GM18502 (cell line): ENCODE data around the gene DENND10.
"Not testable (repeated sequence)": the region's sequence is repeated elsewhere in the genome, so short reads cannot be mapped to it uniquely, and the experiment has no call there.

ENCODE experiments used
- ATAC-seq: cut with Tn5 transposase; IDR thresholded peaks from one replicate; pipeline ENCODE4 v1.9.1; 2021; ENCODE audit warnings: mild to moderate bottlenecking; ENCODE audit not compliant: unreplicated experiment, poor library complexity

DENND10 gene

DNA sequence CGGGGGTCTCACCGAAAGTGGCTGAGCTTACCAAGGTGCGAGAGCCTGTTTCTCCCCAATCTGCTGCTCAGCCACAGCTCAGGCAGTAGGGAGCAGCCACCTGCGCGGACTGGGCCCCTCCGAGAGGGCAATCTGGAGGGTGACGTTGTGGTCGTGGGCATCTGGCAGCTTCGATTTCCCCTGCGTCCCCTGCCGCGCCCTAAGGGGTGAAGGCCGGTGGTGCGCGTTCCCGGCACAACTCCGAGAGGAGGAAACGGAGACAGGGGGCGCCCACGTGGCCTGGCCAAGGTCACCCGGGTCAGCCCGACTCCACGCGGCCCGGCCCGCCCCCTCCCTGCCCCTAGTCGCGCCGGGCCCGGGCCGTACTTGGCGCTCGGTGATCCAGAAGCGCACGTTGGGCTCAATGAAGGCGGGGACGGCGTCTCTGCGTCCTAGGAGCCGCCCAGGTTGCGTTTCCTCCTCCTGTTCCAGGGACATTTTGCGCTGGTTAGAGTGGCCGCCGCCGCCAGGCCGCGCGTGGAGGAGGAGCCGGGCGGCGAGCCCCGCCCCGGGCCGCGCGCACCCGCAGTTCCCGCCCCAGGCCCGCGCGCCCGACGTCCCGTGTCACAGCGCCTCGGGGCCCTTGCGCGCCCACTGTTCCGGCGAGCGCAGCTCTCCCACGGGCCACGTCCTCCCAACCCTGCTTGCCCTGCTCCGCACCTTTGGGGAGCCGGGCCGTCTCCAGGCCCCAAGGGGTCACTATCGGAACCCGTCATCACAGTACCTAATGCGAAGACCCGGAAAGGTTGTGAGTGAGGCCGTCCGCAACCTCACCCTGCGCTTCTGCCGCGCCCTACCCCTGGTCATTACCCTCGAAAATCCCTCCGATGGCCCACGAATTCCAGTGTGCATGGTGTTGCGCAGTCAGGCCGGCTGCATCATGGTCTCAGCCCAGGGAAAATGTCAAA, 61.5 kb downstream of the DENND10 start, which contains the start of gene SFXN4:
Gene SFXN4, minus strand, starts transcription at position 544 of the 947 bp plus-strand sequence. Its CDS starts 67 bp downstream, at position 477.
- ATAC-seq, result peak; percentile 94

DNA sequence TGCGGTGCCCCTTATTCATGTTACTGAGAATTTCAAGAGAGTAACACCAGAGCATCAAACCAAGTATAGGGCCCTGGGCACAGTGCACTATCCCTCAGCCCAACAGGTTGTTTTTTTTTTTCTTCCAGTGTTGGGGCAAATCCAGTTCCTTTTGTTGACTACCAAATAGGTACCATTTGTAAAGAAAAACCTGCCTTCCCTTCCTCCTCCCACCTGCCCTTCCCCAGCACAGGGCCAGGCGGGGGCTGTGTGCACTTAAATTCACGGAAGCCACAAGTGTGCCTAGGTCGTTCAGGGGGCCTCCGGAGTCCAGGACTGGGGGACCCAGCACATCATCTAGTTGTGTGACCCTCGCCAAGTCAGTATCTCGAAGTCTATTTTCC, 62.2 kb downstream of the DENND10 start:
- no peak for ATAC-seq

DNA sequence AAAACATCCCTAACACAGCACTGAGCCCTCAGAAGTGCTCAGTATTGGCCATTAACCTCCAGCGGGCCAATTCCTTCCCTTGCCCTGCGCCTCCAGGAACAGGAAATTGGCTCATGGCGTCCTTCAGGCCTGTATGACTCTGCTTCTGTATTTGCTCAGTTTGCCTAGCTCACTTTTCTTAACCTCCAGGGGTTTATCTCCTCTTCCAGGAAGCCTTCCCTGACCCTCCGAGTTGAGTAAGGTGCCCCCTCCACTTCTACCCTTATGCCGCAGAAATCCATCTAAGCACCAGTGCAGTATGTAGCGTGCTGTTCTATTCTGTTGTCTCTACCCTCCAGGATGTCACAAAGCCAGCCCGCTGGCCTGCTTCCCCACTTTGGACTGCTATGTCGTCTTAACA, 62.7 kb downstream of the DENND10 start:
- ATAC-seq, result no peak

DNA sequence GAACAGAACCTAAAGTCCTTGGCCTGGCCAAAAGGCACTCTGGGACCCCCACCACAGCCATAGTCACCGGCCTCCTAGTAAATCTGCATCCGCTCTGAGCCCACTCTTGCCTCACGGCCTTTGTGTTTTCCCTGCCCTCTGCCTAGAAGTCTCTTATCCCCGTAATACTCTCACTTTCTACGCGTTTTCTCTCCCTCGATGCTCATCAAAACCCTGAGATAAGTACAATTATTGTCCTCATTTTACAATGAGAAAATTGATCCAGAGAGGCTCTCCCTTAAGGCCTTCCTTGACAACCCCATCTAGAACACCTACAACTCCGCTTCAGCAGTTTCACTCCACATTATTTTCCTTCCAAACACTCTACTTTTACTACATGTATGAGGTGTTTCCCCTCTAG, 63.1 kb downstream of the DENND10 start:
- no peak for ATAC-seq

DNA sequence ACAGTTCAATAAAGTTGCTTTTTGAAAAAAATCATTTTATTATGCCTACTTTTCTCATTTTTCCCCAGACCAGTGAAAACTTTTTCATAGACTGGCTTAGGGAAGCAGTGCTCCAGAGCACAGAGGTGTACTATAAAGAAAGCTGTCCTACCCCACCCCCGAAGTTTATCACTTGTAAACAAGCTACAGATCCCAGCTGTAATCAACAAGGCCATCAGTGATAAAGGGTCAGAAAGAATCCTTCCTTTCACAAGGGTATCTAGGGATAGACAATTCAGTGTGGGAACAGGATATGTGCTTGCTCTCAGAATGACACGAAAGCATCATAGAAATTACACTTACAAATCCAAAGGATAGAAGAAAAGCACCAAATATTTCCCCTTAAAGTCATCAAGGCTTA, 70.2 kb downstream of the DENND10 start:
- no peak for ATAC-seq

DNA sequence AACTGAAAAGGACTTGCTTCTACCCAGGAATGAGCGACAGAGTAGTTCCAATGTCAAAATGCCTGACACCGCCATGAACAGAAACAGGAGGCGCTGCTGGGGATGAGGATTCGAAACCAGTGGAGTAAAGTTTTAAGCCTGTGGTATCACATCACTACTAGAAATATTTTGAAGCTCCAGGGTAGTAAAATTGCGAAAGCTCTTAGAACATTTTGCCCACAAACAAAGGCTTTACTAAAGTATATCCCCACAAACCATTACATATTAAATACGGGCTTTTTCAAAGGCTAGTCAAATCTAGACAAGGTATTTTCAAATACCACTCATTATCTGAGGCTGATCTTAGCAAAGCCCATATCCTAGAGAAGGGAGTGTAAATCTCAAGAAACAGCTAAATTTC, 72.3 kb downstream of the DENND10 start:
- no peak for ATAC-seq

DNA sequence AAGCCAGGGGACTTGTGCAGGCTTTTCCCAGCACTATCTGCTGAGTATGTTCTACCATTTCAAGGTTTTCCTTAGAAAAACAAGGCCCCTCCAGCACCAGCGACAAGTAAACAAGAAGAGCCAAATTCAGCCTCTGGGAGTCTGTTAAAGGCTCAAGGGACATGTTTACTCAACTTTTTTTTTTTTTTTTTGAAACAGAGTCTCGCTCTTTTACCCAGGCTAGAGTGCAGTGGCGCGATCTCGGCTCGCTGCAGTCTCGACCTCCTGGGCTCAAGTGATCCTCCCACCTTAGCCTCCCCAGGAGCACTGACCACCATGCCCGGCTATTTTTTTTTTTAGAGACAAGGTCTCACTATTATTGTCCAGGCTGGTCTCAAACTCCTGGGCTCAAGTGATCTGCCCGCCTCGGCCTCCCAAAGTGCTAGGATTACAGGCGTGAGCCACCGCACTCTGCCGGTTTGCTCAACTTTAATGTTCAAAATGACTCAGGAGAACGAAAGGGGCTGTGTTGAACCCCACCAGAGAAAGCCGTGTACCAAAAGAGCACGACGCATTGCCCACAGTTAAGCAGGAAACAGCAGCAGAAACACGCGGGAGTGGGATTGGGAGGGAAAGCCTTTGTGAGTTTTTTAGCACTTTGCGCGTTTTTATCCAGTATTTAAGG, 73.9 kb downstream of the DENND10 start:
- ATAC-seq, result peak; percentile 23

DNA sequence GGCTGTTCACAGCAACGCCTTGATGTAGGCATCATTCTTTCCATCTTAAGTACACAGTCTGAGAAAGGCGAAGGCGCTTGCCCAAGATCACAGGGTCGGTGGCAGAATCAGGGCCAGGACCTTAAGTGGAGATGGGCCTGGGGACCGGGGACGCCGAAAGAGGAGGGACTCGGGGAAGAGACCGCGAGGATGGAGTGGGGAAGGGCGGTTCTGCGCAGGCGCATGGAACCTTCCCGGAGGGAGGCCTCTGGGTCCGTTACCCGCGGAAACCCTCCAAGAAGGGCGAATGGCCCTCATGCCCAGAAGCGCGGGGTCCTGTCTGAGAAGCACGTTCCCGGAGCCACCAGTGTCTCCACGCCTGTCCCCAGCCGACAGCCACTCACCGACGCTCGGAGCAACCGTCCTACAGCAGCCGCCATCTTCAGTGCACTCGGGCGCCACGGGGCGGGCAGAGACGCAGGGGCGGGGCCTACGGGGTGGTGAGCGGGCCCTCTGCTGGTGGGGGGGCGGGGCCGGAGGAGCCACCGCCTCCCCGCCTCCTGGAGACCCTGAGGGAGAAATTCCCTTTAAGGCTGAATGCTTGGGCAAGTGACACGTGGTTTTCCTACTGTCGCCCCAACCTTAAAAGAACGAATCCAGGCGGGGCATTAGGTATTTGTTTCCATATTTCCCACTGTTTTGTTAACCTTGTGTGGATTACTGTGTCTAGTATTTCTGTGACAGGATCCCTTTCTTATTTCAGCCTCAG, 74.6 kb downstream of the DENND10 start, which contains the start of gene PRDX3:
Gene PRDX3, minus strand, starts transcription at position 441 of the 748 bp plus-strand sequence. Its CDS starts 22 bp downstream, at position 419.
- ATAC-seq, result peak; percentile 95

DNA sequence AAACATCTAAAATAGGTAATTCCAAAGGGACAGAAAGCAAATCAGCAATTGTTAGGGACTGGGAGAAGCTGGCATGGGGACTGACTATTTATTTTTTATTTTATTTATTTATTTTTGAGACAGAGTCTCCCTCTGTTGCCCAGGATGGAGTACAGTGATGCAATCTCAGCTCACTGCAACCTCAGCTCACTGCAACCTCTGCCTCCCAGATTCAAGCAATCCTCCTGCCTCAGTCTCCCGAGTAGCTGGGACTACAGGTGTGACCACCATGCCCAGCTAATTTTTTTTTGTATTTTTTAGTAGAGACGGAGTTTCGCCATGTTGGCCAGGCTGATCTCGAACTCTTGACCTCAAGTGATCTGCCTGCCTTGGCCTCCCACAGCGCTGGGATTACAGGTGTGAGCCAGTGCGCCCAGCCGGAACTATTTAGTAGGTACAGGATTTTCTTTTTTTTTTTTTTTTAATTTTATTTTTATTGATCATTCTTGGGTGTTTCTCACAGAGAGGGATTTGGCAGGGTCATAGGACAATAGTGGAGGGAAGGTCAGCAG, 77.0 kb downstream of the DENND10 start:
- not testable (repeated sequence) for ATAC-seq

DNA sequence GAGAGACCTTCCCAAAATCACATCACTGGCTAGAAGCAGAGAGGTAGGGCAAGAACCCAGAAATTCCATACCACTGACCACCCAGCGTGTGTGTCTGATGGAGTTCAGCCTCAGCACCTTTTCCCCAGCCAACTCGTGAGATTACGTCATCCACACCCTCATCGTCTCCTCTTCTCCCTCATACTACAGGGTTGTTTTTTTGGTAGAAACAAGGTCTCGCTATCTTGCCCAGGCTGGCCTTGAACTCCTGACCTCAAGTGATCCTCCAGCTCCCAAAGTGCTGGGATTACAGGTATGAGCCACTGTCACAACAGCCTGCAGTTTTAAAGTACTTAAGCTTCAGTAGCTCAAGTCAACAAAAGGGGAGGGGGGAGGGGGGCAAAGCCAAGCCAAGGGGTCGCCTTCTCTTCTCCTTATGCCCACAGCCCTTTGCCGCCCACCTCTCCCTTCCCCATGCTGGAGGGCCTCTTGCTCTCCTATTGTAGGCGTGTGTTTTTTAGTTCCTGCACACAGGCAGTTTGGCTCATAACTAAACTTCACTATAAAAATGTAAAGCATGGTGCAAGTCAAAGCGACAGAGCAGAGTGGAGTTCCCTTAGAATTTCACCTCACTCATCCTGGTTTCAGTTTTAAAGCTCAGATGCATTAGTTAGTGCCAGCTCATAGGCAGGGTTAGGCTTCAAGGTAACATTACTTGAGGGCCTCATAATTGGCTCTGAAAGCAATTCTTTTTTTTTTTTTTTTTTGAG, 79.9 kb downstream of the DENND10 start:
- no peak for ATAC-seq
